Left renal cortex interstitium (tissue), 4 donors: ENCODE results near the gene FREM3. TPM values are rescaled to one million over a fixed set of nuclear protein-coding genes. Genes with fewer than 3 reads are reported as not detected.
"Not testable (repeated sequence)": the region's sequence is repeated elsewhere in the genome, so short reads cannot be mapped to it uniquely, and the experiment has no call there.

Experiments
- DNase-seq, 4 donors: peaks; one replicate each; pipeline ENCODE4 v3.0.0-alpha.2; 2013; ENCODE audit warnings: low read depth in 4 of 4, low spot score in 2 of 4, missing footprints in 1 of 4
- polyA plus RNA-seq, 4 donors: library from polyadenylated mRNA; unstranded; fragments of 120-200 nt; gene quantifications; one replicate each; pipeline ENCODE4 v1.2.1, GENCODE V29; 2013; ENCODE audit not compliant: insufficient read length in 4 of 4

FREM3 gene
- under 1 TPM; 0.09 to 0.18 (median 0.13) TPM for polyA plus RNA-seq

GRCh38 chr4:143700416-143701352 is at the start of gene FREM3:
TSS of gene FREM3 (minus strand) at chr4:143700675. CDS start at chr4:143700675, 0 bp downstream.
- DNase-seq, result peak; percentile 8 to 15 (median 10)

- no peak for DNase-seq
Measured at GRCh38 chr4:143745874-143746273, 45.4 kb upstream of the FREM3 start.

GRCh38 chr4:143743591-143743990 is 43.1 kb upstream of the FREM3 start:
- DNase-seq, result no peak

- no peak for DNase-seq
Measured at GRCh38 chr4:143742834-143743233, 42.4 kb upstream of the FREM3 start.

- no peak for DNase-seq
Measured at GRCh38 chr4:143736861-143737260, 36.4 kb upstream of the FREM3 start.

GRCh38 chr4:143736061-143736460 is 35.6 kb upstream of the FREM3 start:
- DNase-seq, result not testable (repeated sequence)

- no peak for DNase-seq
Measured at GRCh38 chr4:143728166-143728565, 27.7 kb upstream of the FREM3 start.

- no peak for DNase-seq
Measured at GRCh38 chr4:143726714-143727113, 26.2 kb upstream of the FREM3 start.

- no peak for DNase-seq
Measured at GRCh38 chr4:143721317-143721716, 20.8 kb upstream of the FREM3 start.

GRCh38 chr4:143718748-143719147 is 18.3 kb upstream of the FREM3 start:
- DNase-seq, result not testable (repeated sequence)

- DNase-seq, result no peak
Measured at GRCh38 chr4:143713955-143714625, 13.6 kb upstream of the FREM3 start.

- no peak for DNase-seq
Measured at GRCh38 chr4:143713553-143713952, 13.1 kb upstream of the FREM3 start.

- DNase-seq, result no peak
Measured at GRCh38 chr4:143712155-143712550, 11.7 kb upstream of the FREM3 start.

GRCh38 chr4:143711543-143712154 is 11.2 kb upstream of the FREM3 start:
- DNase-seq, result no peak

GRCh38 chr4:143701365-143701764 is 890 bp upstream of the FREM3 start:
- no peak for DNase-seq

- peak; percentile 2 to 36 (median 16) for DNase-seq
Measured at GRCh38 chr4:143700046-143700415, 444 bp downstream of the FREM3 start.

GRCh38 chr4:143699331-143700045 is 987 bp downstream of the FREM3 start:
- DNase-seq, result no peak

- DNase-seq, result no peak
Measured at GRCh38 chr4:143693856-143694255, 6.6 kb downstream of the FREM3 start.

- no peak for DNase-seq
Measured at GRCh38 chr4:143692241-143692640, 8.2 kb downstream of the FREM3 start.

GRCh38 chr4:143679434-143679833 is 21.0 kb downstream of the FREM3 start:
- no peak for DNase-seq

GRCh38 chr4:143673629-143674028 is 26.8 kb downstream of the FREM3 start:
- not testable (repeated sequence) for DNase-seq
